ELF-1 (cell line): ENCODE measurements around the gene BTBD9.

ENCODE experiments used
- DNase-seq: peaks from one replicate; pipeline ENCODE4 v3.0.0-alpha.2; 2016; ENCODE audit warnings: low read depth, low spot score

BTBD9 gene

DNA sequence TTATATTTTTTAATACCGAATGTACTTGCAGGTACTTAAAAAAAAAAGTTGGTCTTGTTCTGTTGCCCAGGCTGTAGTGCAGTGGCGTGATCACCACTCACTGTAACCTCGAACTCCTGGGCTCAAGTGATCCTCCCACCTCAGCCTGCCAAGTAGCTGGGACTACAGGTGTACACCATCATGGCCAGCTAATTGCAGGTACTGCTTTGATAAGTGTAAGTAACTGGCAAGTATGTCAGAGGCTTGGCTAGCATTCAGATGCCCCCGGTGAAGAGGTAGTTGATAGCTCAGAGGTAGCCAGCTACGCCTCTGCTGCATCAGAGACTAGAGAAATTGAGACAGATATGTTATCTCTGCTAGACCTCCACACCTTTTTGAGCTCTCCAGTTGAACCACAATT is 40.5 kb downstream of the BTBD9 start:
- DNase-seq = no peak

DNA sequence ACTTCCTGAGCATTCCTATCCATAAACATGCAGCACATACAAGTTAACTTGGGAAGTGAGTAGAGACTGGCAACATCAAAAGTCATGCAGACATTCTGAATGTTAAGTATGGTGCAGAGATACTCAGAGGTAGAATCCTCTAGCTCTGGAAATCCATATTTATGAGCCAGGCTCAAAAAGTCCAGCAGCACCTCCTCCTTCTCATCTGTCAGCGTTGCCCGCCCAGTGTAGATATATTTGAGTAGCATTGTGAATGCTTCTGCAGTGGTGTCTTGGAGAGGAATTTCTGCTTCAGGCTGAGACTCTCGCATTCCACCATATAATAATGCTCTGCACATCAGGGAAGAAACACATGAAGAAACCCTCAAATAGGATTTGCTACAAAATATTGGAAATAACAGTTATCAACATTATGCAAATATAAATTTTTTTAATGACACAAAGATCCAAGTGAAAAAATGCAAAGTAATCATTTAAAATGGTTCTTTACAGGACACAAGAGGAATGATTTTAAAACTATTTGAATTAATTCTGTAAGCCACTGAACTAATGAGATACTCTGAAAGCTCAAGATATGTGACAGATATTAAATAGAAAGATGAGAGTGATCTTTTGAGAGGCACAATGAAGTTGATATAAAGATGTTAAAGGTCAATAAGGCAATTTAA is 45.6 kb downstream of the BTBD9 start:
- no peak for DNase-seq

DNA sequence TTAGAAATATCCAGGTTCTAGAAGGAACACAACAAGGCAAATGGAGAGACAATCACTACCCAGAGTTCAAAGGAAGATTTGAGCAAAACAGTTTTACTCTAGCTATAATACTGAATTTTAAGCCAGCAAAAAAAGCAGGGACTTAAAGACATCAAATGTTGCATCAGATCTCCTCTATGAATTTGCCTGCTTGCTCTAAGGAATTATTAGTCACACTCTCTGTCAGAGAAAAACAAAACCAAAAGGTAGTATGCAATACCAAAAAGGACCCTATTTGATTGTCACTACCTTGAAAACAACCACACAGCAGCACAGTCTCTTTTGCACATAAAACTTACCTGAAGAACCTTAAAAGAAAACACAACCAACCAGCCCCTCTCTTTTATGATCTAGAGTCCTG is 46.3 kb downstream of the BTBD9 start:
- DNase-seq = no peak

DNA sequence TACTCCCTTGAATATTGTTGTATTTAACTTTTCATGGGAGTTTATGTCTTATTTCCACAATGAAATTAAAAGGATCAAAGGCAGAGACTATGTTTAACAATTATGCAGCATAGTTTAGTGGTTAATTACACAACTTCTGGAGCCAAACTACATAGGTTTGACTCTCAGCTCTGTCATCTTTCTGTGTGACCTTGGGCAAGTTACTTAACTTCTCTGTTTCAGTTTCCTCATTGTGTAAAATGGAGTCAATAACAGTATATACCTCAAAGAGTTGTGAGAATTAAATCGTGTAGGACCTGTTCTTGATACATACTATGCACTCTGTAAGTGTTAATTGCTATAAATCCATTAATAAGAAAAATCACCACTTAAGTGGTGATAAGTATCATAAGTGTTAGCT is 48.3 kb downstream of the BTBD9 start:
- no peak for DNase-seq

DNA sequence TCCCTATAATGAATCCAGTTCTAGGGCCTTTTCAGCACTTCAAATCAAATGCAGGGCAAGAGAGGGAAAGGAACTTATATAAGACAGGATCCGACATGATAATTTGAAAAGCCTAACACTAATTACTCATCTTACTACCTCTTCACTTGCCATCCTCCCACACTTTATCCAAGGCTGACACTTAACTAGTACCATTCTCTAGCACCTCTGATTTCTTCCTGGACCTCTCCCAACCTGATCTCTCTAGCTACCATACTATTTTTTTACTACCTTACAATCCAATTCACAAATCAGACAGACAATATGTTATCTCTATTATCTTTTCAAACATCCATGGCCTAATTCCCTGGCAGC is 50.4 kb downstream of the BTBD9 start:
- no peak for DNase-seq

DNA sequence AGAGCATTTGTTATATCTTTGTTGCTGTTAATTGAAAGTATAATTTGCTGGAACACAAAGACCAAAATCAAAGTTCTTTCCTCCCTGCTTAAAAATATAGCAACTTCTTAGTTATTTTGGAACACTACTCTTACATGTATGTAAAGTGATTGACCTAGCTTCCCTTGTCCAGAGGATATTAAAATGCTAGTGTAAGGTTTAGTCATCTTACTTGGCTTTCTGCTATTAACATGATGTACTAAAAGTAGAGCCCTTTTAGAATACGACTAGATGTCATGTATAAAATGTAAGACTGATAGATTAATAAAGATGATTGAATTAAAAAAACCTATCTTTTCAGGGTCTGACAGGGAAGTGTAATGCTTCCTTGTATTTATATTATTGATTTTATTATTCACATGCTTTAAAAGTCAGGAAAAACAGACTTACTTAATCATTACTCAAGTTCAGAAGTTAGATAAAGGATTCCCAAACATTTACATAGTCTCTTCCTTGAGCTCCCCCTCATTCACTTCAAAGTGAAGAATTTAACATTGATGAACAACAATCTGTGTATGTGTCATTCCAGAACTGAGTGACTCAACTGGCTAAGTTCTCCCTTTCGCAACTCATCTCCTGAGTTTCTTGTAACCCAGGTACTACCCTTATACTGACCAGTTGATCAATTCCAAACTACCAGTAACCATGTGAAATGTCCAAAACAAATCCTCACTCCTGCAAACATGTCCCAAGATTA is 50.9 kb downstream of the BTBD9 start:
- no peak for DNase-seq

DNA sequence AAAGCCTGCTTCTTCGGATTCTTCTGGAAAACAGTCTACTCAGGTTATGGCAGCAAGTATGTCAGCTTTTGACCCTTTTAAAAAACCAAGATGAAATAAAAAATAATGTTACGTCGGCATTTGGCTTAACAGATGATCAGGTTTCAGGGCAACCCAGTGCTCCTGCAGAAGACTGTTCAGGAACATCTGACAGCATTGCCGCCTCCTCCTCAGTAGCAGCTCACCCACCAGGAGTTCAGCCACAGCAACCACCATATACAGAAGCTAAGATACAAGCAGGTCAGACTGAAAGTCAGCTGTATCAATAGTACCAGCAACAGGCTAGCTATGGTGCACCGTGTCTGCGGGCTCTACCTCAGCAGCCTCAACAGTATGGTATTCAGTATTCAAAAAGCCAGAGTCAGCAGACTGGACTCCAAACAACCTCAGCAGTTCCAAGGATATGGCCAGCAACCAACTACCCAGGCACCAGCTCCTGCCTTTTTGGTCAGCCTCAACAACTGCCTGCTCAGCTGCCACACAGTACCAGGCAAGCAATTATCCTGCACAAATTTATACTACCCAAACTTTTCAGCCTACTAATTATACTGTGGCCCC is 51.9 kb downstream of the BTBD9 start:
- DNase-seq = no peak

DNA sequence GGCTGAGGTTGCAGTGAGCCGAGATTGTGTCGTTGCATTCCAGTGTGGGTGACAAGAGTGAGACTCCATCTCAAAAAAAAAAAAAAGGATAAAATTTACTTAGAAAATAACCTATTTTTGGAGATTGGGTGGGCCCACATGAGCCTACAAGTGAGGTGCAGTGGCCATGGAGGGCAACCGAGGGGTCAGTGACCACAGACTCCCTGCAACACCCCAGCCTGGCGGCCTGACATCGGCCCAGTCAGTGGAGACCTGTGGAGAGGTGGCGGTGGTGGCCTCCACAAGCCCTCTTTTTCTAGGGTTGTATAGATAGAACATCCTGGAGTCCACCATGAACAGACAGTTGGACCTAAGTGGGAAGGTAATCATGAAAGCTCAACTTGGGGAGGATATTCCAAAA is 52.7 kb downstream of the BTBD9 start:
- no peak for DNase-seq

DNA sequence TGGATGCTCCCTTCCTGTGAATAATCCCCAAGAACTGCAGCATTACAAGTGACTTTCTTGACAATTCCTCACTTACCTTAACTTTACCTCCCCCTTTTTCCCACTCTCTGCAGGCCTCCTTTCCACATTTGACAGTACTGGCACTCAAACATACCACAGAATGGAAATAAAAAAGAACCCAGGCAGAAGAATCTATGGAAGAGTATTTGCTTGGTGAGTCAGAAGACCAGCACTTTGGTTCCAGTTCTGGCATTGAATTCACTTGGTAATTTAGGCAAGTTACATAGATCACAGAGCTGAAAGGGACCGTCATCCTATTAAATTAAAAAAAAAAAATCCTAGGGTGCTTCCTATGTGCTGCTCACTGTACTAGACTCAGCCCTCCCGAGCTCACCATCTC is 55.0 kb downstream of the BTBD9 start:
- no peak for DNase-seq

DNA sequence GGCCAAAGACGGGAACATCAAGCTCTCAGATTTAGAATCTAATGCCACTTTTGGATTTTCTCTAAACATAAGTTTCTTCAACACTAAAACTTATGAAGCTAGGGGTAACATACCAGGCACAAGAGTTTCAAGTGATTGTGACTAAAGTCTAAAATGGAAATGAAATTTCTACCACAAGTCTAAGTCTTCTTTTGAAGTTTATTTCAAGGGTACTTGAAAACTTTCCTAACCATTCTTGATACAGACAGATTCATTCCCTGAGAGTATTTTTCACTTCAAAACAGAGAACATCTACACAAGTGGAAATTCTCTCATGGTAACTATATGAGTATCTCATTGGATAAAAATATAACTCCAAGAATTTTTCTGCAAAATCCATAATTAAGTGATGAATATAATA is 56.2 kb downstream of the BTBD9 start:
- DNase-seq = no peak

DNA sequence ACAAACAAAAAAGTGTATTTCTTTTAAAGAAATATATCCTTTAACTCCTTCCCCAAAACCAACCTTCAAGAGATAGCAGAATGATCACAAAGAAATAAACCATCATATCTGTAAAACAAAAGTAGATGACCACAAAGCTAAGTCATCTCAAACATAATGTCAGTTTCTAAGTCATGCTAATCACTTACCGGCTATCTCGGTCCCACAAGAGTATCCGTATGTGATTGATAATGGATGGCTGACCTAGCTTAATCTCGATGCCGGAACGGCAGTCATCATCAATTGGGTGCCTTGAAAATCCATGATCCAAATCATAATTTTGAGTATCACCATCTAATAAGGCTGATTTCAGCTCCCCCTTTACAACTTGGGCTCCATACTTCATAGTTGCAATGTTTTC is 59.7 kb downstream of the BTBD9 start:
- DNase-seq = no peak

DNA sequence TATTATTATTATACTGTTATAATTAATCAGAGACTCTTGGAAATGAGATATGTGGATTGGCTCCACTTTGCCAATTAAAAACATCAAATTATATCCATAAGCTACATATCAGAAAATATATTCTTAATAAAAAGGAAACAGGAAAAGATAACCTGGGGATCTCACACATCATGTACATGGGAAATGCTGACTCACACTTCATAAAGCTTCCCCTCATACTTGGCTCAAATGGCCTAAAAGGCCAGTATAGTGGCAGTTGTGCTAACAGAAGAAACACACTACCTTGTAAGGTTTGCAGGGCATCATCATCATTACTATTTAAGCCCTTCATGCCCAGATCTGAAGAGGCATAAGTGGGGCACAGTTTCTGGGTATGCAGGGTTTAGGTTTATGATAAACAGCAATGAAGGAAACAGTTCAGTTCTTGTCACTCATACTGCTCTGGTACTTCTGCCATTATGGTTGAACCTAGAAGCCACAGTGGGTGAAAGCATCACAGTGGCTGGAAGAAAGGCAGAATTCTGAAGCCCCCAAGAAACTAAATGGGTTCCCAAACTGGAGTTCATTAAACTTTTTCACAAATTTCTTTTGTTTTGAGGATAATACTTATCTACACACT is 60.6 kb downstream of the BTBD9 start:
- DNase-seq = no peak

DNA sequence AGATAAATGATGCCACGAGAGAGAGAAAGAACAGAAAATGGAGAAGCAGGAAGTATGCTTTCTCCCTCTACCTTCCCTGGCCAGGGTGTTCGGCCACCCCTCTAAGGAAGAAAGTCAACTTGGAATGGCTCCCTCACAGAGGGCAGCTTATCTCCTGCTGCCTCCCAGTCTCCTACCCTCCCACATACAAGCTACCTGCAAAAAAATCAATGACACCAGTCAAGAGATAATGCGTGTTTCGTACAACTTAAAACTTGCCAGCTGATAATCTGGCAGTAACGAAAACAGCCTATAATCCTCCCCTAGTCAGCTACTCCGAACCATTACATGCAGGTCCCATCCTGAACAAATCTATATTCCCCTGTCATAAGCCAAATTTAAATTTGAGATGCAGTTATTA is 61.7 kb downstream of the BTBD9 start:
- no peak for DNase-seq

DNA sequence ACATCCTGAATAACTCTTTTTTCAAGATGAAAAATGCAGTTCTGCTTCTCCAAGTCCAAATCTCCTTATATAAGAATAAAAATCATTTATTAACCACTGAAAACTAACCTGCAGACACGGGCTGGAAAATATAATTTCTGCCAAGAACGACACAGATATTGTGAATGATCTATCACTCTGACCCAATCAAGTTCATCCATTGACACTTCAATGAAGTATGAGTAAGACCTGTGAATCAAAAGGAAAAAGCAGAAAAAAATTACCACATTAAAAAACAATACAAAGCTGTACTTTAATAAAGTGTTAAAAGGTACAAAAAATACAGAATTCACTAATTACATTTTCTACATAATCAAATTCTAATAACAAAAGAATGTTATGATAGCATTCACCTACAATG is 62.2 kb downstream of the BTBD9 start:
- no peak for DNase-seq

DNA sequence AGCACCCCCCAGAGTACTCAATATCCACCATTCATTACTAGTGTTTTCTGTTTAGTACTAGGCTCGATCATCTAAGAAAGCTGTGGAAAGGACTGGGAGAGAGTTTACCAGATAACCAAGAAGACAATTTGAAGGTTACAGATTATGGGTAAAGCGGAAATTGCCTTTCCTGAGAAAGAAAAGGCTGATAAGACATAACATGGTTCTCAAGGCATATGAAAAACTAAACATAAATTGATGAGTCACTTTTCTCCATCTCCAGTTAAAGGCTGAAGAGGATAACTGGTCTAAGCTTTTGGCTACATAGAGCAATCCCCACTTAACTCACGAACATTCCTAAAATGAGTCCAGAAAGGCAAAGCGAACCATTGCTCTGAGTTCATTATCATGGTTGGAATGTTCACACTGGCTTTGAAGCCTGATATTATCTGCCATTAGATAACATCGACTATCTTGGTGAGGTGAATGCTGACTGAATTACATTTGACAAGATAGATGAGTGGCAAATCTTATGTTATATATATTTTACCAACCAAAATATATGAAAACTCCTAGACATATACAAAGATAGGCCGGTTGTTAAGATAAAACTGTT is 65.8 kb downstream of the BTBD9 start:
- no peak for DNase-seq

DNA sequence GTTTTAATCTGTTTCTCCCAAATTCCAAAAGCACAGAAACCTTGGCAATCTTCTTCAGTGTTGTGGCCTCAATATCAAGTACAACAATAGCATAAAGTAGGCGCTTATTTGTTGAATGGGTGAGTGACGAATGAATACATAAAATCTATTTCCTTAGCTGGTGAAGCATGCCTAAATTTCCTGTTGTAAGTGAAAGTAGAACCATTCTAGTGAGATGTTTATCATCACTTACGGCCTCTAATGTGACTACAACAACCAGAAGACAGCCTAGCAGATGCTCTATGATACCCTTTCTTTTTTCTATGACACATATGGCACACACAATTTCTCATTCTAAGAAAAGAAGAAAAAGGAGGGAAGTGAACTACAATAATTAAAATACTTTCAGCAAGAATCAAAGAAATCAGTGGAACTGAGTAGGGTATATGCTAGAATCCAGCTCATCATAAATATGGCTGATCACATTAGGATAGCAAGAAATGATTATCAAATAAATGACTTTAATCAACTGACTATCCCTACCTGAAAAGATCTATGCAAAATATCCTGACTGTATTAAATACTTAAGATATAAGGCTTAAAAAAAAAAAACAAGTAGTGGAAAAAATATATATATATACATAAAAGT is 67.4 kb downstream of the BTBD9 start:
- no peak for DNase-seq

DNA sequence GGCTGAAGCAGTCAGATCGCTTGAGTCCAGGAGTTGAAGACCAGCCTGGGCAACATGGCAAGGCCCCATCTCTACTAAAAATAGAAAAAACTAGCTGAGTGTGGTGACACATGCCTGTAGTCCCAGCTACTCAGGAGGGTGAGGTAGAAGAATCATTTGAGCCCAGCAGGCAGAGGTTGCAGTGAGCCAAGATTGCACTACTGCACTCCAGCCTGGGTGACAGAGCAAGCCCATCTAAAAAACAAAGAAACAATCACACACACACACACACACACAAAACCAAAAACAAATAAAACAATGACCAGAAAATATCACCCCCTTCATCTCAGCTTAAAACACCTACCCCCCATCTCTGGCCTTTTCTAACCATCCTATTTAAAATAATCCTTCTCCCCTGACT is 68.0 kb downstream of the BTBD9 start:
- DNase-seq = no peak

DNA sequence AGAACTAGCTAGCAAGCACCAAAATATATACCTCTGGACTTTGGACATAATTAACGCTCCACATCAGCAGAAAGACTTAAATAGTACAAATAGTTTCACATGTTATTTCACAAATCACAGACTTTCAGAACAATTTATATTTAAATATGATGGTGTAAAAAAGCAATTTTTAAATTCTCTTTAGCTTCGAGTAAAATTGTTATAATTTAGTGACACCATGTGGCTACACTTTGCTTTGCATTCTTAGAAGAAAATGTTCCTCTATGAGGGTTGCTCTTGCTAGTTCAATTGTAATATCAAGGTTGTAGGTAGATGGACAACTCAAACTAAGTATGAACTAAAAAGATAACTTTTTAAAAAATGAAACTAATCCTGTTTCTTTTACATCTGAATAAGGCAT is 69.0 kb downstream of the BTBD9 start:
- DNase-seq = no peak

DNA sequence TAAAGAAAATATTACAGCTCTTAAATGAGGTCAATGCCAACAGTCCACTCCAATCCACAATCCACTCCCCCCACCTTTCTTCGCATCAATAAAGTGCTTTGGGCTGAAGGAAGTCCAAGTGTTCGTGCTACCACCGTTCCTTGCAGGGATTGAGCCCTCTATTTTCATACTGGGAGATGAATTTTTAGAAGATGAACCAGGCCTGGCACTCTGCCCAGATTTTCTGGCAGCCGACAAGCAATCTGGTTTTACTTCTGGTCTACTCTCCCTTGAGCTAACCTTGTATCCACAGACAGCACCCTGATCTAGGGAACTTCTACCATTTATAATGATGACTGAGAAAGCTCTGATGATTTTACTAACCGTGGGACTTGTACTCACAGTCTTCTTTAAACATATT is 72.3 kb downstream of the BTBD9 start:
- DNase-seq = no peak

DNA sequence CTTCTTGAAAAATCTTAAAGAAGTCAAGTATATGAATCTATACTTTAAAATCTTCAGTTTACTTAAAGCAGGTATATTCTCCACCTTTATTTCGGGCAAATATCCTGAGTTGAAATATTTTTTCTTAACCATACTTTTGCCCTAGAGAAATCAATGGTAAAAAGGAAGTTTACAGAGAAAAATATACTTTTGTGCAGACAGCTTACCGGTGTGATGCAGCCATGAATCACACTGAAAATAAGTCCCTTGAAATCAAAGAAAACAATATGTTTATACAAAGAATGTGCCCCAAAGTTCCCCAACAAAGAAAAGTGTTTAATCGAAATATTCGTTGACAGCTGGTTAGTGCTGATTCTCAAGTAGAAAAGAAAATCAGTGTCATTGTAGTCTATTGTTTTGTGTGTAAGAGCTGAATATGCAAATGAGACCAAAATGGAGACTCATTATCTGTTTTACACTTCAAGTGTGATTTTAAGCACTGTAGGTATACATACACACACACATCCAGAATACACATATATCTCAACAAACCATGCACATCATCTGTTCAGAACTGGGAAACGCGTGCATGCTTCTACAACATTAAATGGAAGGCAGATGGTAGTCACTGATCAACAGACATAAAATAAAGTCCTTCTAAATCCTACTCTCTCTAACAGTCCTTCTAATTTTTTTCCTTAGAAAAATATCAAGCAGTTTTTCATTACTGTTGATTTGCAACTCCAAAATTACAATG is 73.3 kb downstream of the BTBD9 start:
- DNase-seq = no peak

DNA sequence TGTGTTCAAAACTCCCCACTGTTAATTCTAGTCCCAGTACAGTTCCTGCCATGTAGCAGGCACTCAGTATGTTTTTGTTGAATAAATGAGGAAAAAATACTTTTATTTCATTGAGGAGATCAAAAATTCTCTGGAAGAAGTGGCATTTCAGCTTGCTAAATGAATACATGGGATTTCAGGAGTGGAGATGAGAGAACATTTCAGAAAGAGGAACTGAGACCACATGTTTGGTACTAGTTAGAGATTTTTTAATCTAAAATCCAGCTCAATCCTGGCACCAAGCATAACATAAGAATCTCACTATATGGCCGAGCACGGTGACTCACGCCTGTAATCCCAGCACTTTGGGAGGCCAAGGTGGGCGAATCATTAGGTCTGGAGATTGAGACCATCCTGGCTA is 75.4 kb downstream of the BTBD9 start:
- no peak for DNase-seq
